ENCODE data around the gene ACVR1B. TPM values are rescaled to one million over a fixed set of nuclear protein-coding genes. Genes with fewer than 3 reads are reported as not detected.

The ACVR1B gene
- total and polyA plus RNA-seq, 9 of the 15 experiments (the other 6 are each of a cell fraction or from before 2014, with no cell fraction given), result 0.97 to 15.1 (median 6.8) TPM

DNA sequence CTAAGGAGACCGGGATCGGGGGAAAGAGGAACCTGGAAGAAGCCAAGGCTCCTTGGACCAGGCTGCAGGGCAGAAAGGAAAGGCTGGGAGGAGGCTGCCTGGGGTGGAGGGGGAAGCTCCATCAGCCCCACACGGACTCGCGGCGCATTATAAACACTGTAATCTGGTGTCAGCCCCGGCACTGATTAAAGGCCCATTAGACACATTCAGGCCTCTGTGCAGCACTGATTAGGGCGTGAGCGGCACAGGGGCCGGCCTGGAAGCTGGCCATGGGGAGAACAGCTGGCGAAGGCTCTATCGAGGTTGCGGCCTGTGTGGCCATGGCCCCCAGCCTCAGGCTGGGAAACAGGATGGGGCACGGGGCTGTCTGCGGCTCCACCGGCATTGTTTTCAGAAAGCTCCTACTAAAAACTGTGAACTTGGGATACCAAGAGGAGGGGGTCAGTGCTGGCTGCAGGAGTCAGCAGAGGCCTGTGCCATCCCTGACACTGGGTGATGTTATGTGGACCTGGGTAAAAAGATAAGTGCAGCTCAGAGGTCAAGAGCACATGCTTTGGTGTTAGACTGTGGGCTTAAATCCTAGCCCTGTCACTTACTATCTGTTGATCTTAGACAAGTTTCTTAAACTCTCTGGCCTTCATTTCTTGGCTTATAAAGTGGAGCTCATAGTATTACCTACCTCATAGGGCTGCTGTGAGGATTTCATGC lies 33.6 kb upstream of the ACVR1B start (continued):
- TF ChIP-seq CBX3 (IDR thresholded peaks at IDR 0.05; ENCODE audit: borderline replicate concordance in 1 of 2, low read length in 2 of 2), result 0 out of 3 replicates have a peak, but pooled peaks of 1 of the 2 experiments have one; percentile 12
- no peak for TF ChIP-seq NR2C2 (CRISPR knock-in tag; IDR thresholded peaks at IDR 0.05)
- TF ChIP-seq NR2C2 (tag; IDR thresholded peaks at IDR 0.05), result no peak
- TF ChIP-seq, protein P1, sequence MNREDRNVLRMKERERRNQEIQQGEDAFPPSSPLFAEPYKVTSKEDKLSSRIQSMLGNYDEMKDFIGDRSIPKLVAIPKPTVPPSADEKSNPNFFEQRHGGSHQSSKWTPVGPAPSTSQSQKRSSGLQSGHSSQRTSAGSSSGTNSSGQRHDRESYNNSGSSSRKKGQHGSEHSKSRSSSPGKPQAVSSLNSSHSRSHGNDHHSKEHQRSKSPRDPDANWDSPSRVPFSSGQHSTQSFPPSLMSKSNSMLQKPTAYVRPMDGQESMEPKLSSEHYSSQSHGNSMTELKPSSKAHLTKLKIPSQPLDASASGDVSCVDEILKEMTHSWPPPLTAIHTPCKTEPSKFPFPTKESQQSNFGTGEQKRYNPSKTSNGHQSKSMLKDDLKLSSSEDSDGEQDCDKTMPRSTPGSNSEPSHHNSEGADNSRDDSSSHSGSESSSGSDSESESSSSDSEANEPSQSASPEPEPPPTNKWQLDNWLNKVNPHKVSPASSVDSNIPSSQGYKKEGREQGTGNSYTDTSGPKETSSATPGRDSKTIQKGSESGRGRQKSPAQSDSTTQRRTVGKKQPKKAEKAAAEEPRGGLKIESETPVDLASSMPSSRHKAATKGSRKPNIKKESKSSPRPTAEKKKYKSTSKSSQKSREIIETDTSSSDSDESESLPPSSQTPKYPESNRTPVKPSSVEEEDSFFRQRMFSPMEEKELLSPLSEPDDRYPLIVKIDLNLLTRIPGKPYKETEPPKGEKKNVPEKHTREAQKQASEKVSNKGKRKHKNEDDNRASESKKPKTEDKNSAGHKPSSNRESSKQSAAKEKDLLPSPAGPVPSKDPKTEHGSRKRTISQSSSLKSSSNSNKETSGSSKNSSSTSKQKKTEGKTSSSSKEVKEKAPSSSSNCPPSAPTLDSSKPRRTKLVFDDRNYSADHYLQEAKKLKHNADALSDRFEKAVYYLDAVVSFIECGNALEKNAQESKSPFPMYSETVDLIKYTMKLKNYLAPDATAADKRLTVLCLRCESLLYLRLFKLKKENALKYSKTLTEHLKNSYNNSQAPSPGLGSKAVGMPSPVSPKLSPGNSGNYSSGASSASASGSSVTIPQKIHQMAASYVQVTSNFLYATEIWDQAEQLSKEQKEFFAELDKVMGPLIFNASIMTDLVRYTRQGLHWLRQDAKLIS (CRISPR knock-in tag; IDR thresholded peaks at IDR 0.05), result no peak
- no peak for TF ChIP-seq PCBP2 (IDR thresholded peaks at IDR 0.05; ENCODE audit: low read depth, low read length, poor library complexity, severe bottlenecking)
- TF ChIP-seq, protein P2, sequence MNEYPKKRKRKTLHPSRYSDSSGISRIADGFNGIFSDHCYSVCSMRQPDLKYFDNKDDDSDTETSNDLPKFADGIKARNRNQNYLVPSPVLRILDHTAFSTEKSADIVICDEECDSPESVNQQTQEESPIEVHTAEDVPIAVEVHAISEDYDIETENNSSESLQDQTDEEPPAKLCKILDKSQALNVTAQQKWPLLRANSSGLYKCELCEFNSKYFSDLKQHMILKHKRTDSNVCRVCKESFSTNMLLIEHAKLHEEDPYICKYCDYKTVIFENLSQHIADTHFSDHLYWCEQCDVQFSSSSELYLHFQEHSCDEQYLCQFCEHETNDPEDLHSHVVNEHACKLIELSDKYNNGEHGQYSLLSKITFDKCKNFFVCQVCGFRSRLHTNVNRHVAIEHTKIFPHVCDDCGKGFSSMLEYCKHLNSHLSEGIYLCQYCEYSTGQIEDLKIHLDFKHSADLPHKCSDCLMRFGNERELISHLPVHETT (CRISPR knock-in tag; conservative IDR thresholded peaks at IDR 0.05 in 1 of 2, IDR thresholded peaks at IDR 0.05 in 1 of 2), result 0 out of 4 replicates have a peak, but pooled peaks of 1 of the 2 experiments have one; percentile 61
- no peak for TF ChIP-seq RBM14 (IDR thresholded peaks at IDR 0.05; ENCODE audit: borderline replicate concordance, insufficient read depth, low read depth, low read length)
- no peak for TF ChIP-seq NFXL1 (CRISPR knock-in tag; IDR thresholded peaks at IDR 0.05)
- TF ChIP-seq MTA1 (IDR thresholded peaks at IDR 0.05; ENCODE audit: borderline replicate concordance), result no peak; the same call in 1 of the 2 replicates
- peak; percentile 79 for TF ChIP-seq PML (IDR thresholded peaks at IDR 0.05; ENCODE audit: low read length)
- TF ChIP-seq, protein P3, sequence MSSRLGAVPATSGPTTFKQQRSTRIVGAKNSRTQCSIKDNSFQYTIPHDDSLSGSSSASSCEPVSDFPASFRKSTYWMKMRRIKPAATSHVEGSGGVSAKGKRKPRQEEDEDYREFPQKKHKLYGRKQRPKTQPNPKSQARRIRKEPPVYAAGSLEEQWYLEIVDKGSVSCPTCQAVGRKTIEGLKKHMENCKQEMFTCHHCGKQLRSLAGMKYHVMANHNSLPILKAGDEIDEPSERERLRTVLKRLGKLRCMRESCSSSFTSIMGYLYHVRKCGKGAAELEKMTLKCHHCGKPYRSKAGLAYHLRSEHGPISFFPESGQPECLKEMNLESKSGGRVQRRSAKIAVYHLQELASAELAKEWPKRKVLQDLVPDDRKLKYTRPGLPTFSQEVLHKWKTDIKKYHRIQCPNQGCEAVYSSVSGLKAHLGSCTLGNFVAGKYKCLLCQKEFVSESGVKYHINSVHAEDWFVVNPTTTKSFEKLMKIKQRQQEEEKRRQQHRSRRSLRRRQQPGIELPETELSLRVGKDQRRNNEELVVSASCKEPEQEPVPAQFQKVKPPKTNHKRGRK (tag; IDR thresholded peaks at IDR 0.05), result no peak
